DND-41 (cell line): ENCODE results near the gene ISCU.
"Not testable (repeated sequence)": the region's sequence is repeated elsewhere in the genome, so short reads cannot be mapped to it uniquely, and the experiment has no call there.

ENCODE experiments used
- EZH2 ChIP-seq: IDR thresholded peaks from 3 replicates; pipeline ENCODE4 v1.6.1; 2012; ENCODE audit warnings: borderline replicate concordance, low read depth, mild to moderate bottlenecking, moderate library complexity, low read length, inconsistent platforms; ENCODE audit not compliant: severe bottlenecking
- TF ChIP-seq, protein P1 (sequence below): IDR thresholded peaks from 2 replicates; pipeline ENCODE4 v1.5.1; 2012; ENCODE audit warnings: borderline replicate concordance, low read length, moderate library complexity, mild to moderate bottlenecking; ENCODE audit not compliant: poor library complexity, severe bottlenecking; ENCODE audit errors: extremely low read depth

DNA sequence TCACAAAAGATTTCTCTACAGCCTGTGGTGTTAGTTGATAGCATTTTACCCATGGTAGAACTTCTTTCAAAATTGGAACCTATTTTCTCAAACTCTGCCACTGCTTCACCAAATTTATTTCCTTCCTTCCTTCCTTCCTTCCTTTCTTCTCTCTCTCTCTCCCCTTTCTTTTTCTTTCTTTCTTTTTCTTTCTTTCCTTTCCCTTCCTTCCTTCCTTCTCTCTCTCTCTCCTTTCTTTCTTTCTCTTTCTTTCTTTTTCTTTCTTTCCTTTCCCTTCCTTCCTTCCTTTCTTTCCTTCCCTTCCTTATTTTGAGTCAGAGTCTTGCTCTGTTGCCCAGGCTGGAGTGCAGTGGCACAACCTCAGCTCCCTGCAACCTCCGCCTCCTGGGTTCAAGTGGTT, 11.9 kb downstream of the ISCU start:
- TF ChIP-seq, protein P1, sequence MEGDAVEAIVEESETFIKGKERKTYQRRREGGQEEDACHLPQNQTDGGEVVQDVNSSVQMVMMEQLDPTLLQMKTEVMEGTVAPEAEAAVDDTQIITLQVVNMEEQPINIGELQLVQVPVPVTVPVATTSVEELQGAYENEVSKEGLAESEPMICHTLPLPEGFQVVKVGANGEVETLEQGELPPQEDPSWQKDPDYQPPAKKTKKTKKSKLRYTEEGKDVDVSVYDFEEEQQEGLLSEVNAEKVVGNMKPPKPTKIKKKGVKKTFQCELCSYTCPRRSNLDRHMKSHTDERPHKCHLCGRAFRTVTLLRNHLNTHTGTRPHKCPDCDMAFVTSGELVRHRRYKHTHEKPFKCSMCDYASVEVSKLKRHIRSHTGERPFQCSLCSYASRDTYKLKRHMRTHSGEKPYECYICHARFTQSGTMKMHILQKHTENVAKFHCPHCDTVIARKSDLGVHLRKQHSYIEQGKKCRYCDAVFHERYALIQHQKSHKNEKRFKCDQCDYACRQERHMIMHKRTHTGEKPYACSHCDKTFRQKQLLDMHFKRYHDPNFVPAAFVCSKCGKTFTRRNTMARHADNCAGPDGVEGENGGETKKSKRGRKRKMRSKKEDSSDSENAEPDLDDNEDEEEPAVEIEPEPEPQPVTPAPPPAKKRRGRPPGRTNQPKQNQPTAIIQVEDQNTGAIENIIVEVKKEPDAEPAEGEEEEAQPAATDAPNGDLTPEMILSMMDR, result not testable (repeated sequence)
- TF ChIP-seq EZH2, result not testable (repeated sequence)
